Measurements from ENCODE around the gene TBC1D3E.
"Not testable (repeated sequence)": the region's sequence is repeated elsewhere in the genome, so short reads cannot be mapped to it uniquely, and the experiment has no call there.

DNA sequence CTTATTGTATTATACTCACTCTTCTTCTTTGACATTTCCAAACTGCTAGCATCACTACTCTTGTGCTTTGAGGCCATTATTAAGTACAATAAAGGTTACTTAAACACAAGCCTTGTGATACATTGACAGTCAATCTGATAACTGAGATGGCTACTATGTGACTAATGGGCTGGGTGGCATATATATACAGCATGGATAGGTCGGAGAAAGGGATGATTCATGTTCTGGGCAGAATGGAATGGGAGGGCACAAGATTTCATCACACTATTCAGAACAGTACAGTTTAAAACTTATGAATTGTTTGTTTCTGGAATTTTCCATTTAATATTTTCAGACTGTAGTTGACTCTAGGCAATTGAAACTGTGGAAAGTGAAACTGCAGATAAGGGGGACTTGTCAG, 40.4 kb upstream of the TBC1D3E start:
- TF ChIP-seq, protein P1, sequence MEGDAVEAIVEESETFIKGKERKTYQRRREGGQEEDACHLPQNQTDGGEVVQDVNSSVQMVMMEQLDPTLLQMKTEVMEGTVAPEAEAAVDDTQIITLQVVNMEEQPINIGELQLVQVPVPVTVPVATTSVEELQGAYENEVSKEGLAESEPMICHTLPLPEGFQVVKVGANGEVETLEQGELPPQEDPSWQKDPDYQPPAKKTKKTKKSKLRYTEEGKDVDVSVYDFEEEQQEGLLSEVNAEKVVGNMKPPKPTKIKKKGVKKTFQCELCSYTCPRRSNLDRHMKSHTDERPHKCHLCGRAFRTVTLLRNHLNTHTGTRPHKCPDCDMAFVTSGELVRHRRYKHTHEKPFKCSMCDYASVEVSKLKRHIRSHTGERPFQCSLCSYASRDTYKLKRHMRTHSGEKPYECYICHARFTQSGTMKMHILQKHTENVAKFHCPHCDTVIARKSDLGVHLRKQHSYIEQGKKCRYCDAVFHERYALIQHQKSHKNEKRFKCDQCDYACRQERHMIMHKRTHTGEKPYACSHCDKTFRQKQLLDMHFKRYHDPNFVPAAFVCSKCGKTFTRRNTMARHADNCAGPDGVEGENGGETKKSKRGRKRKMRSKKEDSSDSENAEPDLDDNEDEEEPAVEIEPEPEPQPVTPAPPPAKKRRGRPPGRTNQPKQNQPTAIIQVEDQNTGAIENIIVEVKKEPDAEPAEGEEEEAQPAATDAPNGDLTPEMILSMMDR (conservative IDR thresholded peaks at IDR 0.05 in 1 of 2, IDR thresholded peaks at IDR 0.05 in 1 of 2; ENCODE audit: extremely low read depth in 1 of 2, insufficient read depth in 1 of 2, low read depth in 1 of 2, low read length in 2 of 2) = not testable (repeated sequence)
- TF ChIP-seq EZH2 (IDR thresholded peaks at IDR 0.05; ENCODE audit: borderline replicate concordance, low read length) = not testable (repeated sequence)
